GM18873 (cell line): Measurements from ENCODE around the gene NUDT1.

Source experiments
- ATAC-seq: cut with Tn5 transposase; IDR thresholded peaks from one replicate; pipeline ENCODE4 v1.9.1; 2021; ENCODE audit warnings: mild to moderate bottlenecking, moderate library complexity, moderate number of reproducible peaks; ENCODE audit not compliant: unreplicated experiment, low FRiP score

NUDT1 gene

GRCh38 chr7:2222516-2222915 lies 19.5 kb upstream of the NUDT1 start:
- ATAC-seq, result no peak

GRCh38 chr7:2223321-2223720 lies 18.7 kb upstream of the NUDT1 start:
- no peak for ATAC-seq

GRCh38 chr7:2224491-2224928 lies 17.5 kb upstream of the NUDT1 start:
- ATAC-seq, result no peak

GRCh38 chr7:2224934-2225333 lies 17.1 kb upstream of the NUDT1 start:
- no peak for ATAC-seq

- no peak for ATAC-seq
Measured at GRCh38 chr7:2225336-2225735, 16.7 kb upstream of the NUDT1 start.

- no peak for ATAC-seq
Measured at GRCh38 chr7:2225830-2226229, 16.2 kb upstream of the NUDT1 start.

GRCh38 chr7:2227699-2228098 lies 14.3 kb upstream of the NUDT1 start:
- no peak for ATAC-seq

GRCh38 chr7:2228921-2229320 lies 13.1 kb upstream of the NUDT1 start:
- ATAC-seq, result no peak

- ATAC-seq, result no peak
Measured at GRCh38 chr7:2229467-2229866, 12.6 kb upstream of the NUDT1 start.

GRCh38 chr7:2230226-2230625 lies 11.8 kb upstream of the NUDT1 start:
- no peak for ATAC-seq

GRCh38 chr7:2230882-2231281 lies 11.1 kb upstream of the NUDT1 start:
- ATAC-seq, result no peak

- peak; percentile 12 for ATAC-seq
Measured at GRCh38 chr7:2231992-2232765, 9.8 kb upstream of the NUDT1 start.

- ATAC-seq, result peak; percentile 58
Measured at GRCh38 chr7:2232766-2233520, 9.1 kb upstream of the NUDT1 start, which contains the start of gene MAD1L1. TSS of gene MAD1L1 (minus strand) at chr7:2232945. CDS start at chr7:2230133, 2,812 bp downstream.

- ATAC-seq, result no peak
Measured at GRCh38 chr7:2233926-2234325, 8.1 kb upstream of the NUDT1 start.

GRCh38 chr7:2237109-2237602 lies 4.9 kb upstream of the NUDT1 start:
- peak; percentile 60 for ATAC-seq

- no peak for ATAC-seq
Measured at GRCh38 chr7:2239242-2239641, 2.8 kb upstream of the NUDT1 start.

GRCh38 chr7:2242541-2243429 lies 759 bp downstream of the NUDT1 start:
- peak; percentile 14 for ATAC-seq

GRCh38 chr7:2243458-2243857 lies 1.4 kb downstream of the NUDT1 start:
- no peak for ATAC-seq

- no peak for ATAC-seq
Measured at GRCh38 chr7:2244404-2244995, 2.5 kb downstream of the NUDT1 start.
